ENCODE measurements around the gene MOK.

DNA sequence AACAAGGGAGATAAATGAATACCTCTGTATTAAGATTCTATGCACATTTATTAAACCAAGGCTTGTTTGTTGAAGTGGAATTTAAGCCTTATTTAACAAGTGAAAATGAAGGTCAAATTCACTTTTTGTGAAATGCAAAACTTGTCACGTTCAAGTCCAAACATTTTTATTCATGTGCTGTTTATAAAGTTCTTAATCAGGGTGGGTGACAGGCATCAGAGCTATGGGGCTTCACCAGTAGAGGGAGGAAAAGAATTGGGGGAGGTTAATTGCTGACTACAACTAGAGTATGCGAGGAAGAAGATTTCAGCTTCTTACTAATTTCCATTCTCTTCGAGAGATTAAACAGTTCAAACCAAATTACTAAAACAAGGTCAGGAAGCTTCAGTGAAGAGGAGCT lies 9.7 kb downstream of the MOK start:
- TF ChIP-seq, protein P1, sequence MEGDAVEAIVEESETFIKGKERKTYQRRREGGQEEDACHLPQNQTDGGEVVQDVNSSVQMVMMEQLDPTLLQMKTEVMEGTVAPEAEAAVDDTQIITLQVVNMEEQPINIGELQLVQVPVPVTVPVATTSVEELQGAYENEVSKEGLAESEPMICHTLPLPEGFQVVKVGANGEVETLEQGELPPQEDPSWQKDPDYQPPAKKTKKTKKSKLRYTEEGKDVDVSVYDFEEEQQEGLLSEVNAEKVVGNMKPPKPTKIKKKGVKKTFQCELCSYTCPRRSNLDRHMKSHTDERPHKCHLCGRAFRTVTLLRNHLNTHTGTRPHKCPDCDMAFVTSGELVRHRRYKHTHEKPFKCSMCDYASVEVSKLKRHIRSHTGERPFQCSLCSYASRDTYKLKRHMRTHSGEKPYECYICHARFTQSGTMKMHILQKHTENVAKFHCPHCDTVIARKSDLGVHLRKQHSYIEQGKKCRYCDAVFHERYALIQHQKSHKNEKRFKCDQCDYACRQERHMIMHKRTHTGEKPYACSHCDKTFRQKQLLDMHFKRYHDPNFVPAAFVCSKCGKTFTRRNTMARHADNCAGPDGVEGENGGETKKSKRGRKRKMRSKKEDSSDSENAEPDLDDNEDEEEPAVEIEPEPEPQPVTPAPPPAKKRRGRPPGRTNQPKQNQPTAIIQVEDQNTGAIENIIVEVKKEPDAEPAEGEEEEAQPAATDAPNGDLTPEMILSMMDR (IDR thresholded peaks at IDR 0.05; ENCODE audit: poor library complexity, severe bottlenecking) = no peak
- TF ChIP-seq TAF1 (IDR thresholded peaks at IDR 0.05; ENCODE audit: low read depth) (no peak), EP300 (conservative IDR thresholded peaks at IDR 0.05; ENCODE audit: poor library complexity, severe bottlenecking) (no peak), POLR2AphosphoS5 (IDR thresholded peaks at IDR 0.05) (no peak), SMC3 (conservative IDR thresholded peaks at IDR 0.05; ENCODE audit: poor library complexity) (no peak), RAD21 (conservative IDR thresholded peaks at IDR 0.05) (no peak), EZH2 (IDR thresholded peaks at IDR 0.05; ENCODE audit: borderline replicate concordance, insufficient read depth, low read length, poor library complexity, severe bottlenecking) (no peak), MXI1 (conservative IDR thresholded peaks at IDR 0.05; ENCODE audit: poor library complexity, severe bottlenecking) (no peak)

Data from neural cell (in vitro differentiated cells).